Measurements from ENCODE around the gene SZT2. TPM values are rescaled to one million over a fixed set of nuclear protein-coding genes. Genes with fewer than 3 reads are reported as not detected.

SZT2 gene
- total RNA-seq, 1 donor: 35.4 TPM

DNA sequence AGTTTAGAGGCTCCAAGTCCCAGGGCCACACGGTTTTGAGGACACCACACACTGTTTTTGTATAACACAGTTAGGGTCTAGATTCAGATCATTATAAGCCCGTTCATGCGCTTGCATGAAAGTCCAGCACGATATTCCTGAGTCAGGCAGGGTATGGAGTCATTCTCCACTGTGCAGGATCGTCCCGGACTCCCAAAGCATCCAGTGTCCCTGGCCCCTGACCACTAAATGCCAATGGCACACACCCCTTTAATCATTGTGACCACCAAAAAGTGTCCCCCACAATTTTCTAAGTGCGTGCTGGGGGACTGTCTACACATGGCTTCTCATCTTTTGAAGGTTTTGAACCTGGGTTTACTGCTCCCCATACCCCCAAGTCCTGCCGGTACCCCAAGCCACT, 113.8 kb downstream of the SZT2 start:
- H3K4me3 ChIP-seq (ENCODE audit: low read depth, low read length): no peak overlapping the region
- no peak for DNase-seq (ENCODE audit: low read depth)
- no peak for TF ChIP-seq CTCF (IDR thresholded peaks at IDR 0.05; ENCODE audit: insufficient read depth, low read length)

Small RNA genes lying within 50 kb of the gene (small RNA-seq; reads per million reads assigned to genes)
- not detected for gene MIR6735

Other genes starting within 250 kb of the SZT2 start
- 59.4 and 65.9 TPM in 2 replicates for gene EBNA1BP2, start 217.6 kb upstream of the SZT2 start, total RNA-seq (ENCODE audit: low replicate concordance)
- 0.45 and 0.49 TPM in 2 replicates for gene CFAP57, start 217.6 kb upstream of the SZT2 start, total RNA-seq (ENCODE audit: low replicate concordance)
- not detected in 2 replicates for gene TMEM125, start 119.9 kb upstream of the SZT2 start, total RNA-seq (ENCODE audit: low replicate concordance)
- not detected in 2 replicates for gene C1orf210, start 104.3 kb upstream of the SZT2 start, total RNA-seq (ENCODE audit: low replicate concordance)
- 0.81 and 5.2 TPM in 2 replicates for gene TIE1, start 88.9 kb upstream of the SZT2 start, total RNA-seq (ENCODE audit: low replicate concordance)
- not detected in 2 replicates for gene MPL, start 52.1 kb upstream of the SZT2 start, total RNA-seq (ENCODE audit: low replicate concordance)
- 0.33 and 23.9 TPM in 2 replicates for gene CDC20, start 30.9 kb upstream of the SZT2 start, total RNA-seq (ENCODE audit: low replicate concordance)
- 18.2 and 78.5 TPM in 2 replicates for gene ELOVL1, start 21.9 kb upstream of the SZT2 start, total RNA-seq (ENCODE audit: low replicate concordance)
- gene MED8, start 99 bp upstream of the SZT2 start, total RNA-seq (ENCODE audit: low replicate concordance): 12.8 and 43.1 TPM in 2 replicates
- 24.0 and 33.2 TPM in 2 replicates for gene HYI, start 64.0 kb downstream of the SZT2 start, total RNA-seq (ENCODE audit: low replicate concordance)
- 18.2 and 23.6 TPM in 2 replicates for gene PTPRF, start 141.0 kb downstream of the SZT2 start, total RNA-seq (ENCODE audit: low replicate concordance)

Data from fibroblast of the aortic adventitia (primary cell).